ENCODE measurements around the gene ESD.

The ESD gene

DNA sequence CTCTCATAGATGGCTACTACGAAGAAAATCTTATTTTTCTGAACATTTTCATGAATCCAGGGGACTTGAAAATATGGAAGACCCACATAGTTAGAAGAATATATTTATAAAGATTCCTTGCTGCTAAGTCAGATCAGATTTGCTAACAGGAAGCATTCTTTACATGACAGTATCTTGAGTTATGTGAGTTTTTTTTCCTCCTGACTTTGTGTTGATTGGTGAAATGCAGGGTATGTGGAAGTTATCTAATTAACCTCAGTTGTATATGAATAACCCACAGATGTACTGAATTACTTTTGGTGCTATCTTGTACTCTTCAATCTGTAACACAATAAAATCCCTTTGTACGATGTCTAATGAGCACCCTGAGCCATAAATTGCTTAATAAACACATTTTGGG lies 53.8 kb downstream of the ESD start:
- DNase-seq, result no peak

DNA sequence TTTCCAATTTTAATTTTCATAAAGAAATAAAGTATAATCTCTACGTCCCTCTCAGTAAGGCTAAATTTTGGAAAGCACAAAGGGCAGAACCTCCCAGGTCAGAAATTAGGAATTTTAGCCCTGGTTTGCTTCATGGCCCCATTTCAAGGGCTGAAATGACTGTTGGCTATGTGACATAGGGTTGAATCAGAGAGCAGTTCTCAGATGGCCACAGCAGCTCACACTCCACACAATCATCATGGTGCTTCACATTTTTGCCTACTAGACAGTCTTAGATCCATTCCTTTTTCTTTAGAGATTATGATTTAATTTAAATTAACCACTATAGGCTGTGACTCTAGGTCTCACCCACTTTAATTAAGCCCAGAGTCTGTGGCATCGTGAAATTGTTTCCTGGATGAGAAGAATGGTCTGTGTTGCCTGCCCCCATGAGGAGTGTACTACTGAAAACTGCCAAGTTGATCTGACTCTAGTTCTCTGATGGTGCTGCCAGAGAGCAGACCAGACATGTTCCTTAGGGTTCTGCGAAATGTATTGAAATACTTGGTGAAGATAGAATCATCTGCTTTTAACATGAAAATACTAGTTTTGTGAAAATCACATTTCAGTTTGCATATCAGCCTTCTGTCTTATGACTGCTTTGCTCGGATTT lies 57.4 kb downstream of the ESD start:
- no peak for DNase-seq

DNA sequence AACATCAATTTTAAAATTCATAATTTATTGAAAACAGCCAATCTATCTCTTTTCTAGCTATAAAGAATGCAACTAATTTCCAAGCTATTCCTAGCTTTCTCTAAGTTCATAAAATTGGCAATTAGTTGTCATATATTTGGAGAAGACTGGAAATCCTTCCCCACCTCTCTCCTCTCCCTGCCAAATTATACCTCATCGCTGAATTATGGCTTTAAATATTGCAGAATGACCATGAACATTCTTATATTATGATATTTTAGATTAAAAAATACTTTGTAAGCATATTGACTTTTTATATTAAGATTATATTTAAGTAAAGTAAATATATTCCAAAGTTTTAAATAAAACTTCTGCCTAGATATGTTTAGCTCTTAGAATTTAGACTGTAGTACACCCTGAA lies 58.2 kb downstream of the ESD start:
- no peak for DNase-seq

DNA sequence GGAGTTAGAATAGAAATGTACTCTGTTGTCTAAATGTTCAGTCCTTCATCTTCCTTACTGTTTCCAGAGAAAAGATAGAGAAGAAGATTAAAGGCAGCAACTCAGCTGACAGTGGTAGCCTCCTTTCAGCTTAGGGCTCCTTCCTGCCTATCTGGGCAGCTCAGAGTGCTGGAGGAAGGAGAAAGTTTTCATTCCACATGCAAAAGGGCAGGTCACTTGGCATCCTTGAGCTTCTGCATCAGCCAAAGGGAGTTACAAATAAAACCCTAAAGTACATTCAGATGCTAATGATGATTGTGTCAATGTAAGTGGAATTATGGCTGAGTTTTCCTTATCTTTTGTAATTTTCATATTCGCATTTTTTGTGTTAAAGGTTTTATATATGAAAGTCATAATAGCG lies 58.9 kb downstream of the ESD start:
- DNase-seq, result no peak

DNA sequence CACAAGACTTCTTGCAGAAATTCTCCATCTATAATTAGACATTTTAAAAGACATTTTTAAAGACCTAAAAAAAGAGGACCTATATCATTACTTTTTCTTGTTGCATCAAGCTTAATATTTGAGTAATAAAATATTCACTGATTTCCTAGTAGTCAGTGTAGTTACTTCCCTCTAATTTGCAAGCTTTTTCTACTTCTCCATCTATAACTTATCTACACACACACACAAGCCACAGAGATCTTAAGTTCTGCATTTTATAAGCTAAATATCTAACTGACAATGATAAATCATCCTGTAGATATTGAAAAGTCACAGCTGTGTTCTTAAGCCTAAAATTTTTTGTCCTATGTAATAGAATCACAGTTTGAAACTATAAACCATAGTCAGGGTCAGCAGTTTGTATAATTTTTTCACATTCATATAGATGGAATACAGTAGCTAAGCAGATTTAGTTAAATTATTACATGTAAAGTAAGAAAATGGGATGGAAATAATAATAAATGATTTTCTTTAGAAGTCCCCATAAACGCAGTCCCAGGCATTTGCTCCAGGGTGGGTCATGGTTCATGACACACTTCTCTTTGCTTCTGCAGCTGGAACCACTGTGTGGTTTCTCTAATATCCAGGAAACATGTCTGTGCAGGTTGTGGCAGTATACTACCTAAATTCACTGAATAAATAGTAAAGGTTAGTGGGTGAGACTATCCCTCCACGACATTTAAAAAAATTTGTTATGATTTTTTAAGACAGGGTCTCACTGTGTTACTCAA lies 60.2 kb downstream of the ESD start:
- DNase-seq, result no peak

DNA sequence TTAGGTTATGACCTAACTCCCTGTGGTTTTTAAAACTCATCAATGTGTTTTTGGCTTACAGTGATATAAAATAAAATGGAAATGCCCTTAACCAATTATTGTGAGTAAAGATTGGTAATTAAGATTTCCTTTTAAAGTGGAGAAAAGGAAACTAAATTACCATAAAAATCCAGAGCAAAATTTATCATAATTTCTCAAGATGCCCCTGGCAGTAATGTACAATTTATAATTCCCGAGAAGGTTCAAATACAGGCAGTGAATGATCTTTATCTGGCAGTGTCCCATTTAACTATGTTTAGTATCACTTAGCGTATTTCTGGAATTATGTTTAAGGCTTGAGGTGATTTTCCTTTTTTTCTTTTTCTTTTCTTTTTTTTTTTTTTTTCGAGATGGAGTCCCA lies 61.5 kb downstream of the ESD start:
- DNase-seq, result no peak

DNA sequence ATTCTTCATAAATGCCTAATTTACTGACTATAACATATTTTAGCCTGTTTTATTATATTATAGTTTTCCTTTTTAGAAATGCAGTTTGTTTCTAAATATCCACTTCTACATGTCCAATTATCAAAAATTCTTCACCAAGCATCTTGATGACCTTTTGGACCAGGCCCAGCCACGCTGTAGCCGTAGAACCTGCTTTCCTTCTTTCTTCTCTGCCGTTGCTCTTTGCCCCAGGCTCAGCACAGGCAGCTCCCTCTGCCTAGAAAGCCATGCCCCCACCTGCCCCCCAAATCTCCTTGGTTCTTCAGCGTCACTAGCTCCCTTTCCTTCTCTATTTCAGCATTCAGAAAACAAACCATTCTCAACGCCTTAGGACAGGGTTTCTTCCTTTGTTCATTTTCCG lies 65.4 kb downstream of the ESD start:
- DNase-seq, result no peak

DNA sequence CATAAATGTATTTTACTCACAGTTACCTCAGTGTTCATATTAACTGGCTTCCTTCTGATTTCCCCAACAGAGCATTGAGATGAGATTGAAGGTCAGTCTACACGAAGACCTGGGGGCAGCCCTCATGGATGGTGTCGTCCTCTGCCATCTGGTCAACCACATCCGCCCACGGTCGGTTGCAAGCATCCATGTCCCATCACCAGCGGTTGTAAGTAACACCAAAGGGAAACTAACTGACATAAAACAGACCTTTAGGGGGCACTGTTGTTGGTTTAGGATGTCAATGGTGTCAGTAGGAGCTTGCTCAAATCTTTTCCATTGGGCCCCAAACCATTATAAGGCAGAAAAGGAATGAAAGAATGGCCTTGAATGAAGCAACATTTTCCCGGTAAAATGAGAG lies 68.2 kb downstream of the ESD start:
- no peak for DNase-seq

DNA sequence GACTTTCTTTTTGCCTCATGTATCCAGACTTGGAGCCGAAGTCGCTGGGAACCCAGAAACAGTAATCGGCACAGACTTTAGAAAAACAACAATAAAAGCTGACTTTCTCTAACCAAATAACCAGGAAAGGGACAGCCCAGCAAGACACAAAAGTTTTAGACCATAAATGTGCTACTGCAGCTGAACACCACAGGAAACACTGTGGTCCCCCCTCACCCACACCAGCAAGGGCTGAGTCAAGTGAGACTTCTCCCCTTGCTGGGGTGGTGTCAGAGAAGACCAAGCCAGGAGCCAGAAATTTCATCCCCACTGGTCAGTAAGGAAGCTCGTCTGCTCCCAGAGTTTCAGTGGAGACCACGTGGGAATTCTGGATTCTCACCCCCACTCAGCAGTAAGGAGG lies 70.6 kb downstream of the ESD start:
- no peak for DNase-seq

Measured in midbrain (tissue), 1 donor.